Measurements from ENCODE around the gene SLC48A1.
"Not testable (repeated sequence)": the region's sequence is repeated elsewhere in the genome, so short reads cannot be mapped to it uniquely, and the experiment has no call there.

Gene SLC48A1

GRCh38 chr12:47811581-47812484, 38.8 kb downstream of the SLC48A1 start:
- DNase-seq (ENCODE audit: low read depth) = no peak

- peak; percentile 89 for DNase-seq (ENCODE audit: low read depth)
Observed at GRCh38 chr12:47812797-47813510, 39.9 kb downstream of the SLC48A1 start.

GRCh38 chr12:47813511-47814196, 40.6 kb downstream of the SLC48A1 start:
- no peak for DNase-seq (ENCODE audit: low read depth)

- no peak for DNase-seq (ENCODE audit: low read depth)
Observed at GRCh38 chr12:47814539-47815170, 41.6 kb downstream of the SLC48A1 start.

GRCh38 chr12:47815447-47815846, 42.4 kb downstream of the SLC48A1 start:
- not testable (repeated sequence) for DNase-seq (ENCODE audit: low read depth)

- no peak for DNase-seq (ENCODE audit: low read depth)
Observed at GRCh38 chr12:47816403-47817271, 43.6 kb downstream of the SLC48A1 start.

- no peak for DNase-seq (ENCODE audit: low read depth)
Observed at GRCh38 chr12:47817272-47818006, 44.4 kb downstream of the SLC48A1 start.

GRCh38 chr12:47818007-47818376, 45.0 kb downstream of the SLC48A1 start:
- DNase-seq (ENCODE audit: low read depth) = no peak

- DNase-seq (ENCODE audit: low read depth) = no peak
Observed at GRCh38 chr12:47818467-47819137, 45.6 kb downstream of the SLC48A1 start.

GRCh38 chr12:47819138-47819895, 46.3 kb downstream of the SLC48A1 start:
- DNase-seq (ENCODE audit: low read depth) = no peak

- peak; percentile 63 for DNase-seq (ENCODE audit: low read depth)
Observed at GRCh38 chr12:47819896-47820630, 47.0 kb downstream of the SLC48A1 start, which contains the start of gene HDAC7. TSS of gene HDAC7 (minus strand) at chr12:47819903. CDS start at chr12:47819785, 118 bp downstream.

GRCh38 chr12:47820631-47821345, 47.8 kb downstream of the SLC48A1 start:
- DNase-seq (ENCODE audit: low read depth) = no peak

GRCh38 chr12:47821346-47821706, 48.3 kb downstream of the SLC48A1 start:
- DNase-seq (ENCODE audit: low read depth) = no peak

- no peak for DNase-seq (ENCODE audit: low read depth)
Observed at GRCh38 chr12:47822401-47822800, 49.4 kb downstream of the SLC48A1 start.

GRCh38 chr12:47822863-47823262, 49.8 kb downstream of the SLC48A1 start:
- DNase-seq (ENCODE audit: low read depth) = no peak

GRCh38 chr12:47823422-47824086, 50.5 kb downstream of the SLC48A1 start:
- DNase-seq (ENCODE audit: low read depth) = no peak

GRCh38 chr12:47824198-47824597, 51.2 kb downstream of the SLC48A1 start:
- DNase-seq (ENCODE audit: low read depth) = no peak
